H1 (cell line): ENCODE measurements around the gene MT1B. TPM values are rescaled to one million over a fixed set of nuclear protein-coding genes. Genes with fewer than 3 reads are reported as not detected.

Experiments
- CTCF ChIA-PET: fragments of 300-600 bp; sonication (Branson Sonifier 250); formaldehyde crosslinking; loops from one replicate; lab custom pipeline; 2021; ENCODE audit not compliant: partially characterized antibody; lab: Charles Lee
- POLR2A ChIA-PET: fragments of 300-600 bp; sonication (Branson Sonifier 250); formaldehyde crosslinking; loops from one replicate; lab custom pipeline; 2021; ENCODE audit warnings: inconsistent platforms; ENCODE audit not compliant: partially characterized antibody; lab: Charles Lee
- DNase-seq, 2 experiments: peaks; one replicate each; pipeline versions ENCODE4 v3.0.0 to v3.0.0-alpha.2; 2010 to 2022; ENCODE audit warnings: low spot score in 2 of 2, low read depth in 1 of 2, mixed read lengths in 1 of 2
- FAIRE-seq: peaks from 2 replicates; lab custom pipeline; 2011; peaks lifted over from hg19 to GRCh38; lab: Jason Lieb, UNC
- H2AFZ ChIP-seq: 2 replicates; pipeline ENCODE4 v1.8.1; 2012; ENCODE audit warnings: low read length, inconsistent platforms
- H2AK5ac ChIP-seq: 2 replicates; pipeline ENCODE4 v1.6.1; 2013; ENCODE audit warnings: low read depth, low read length
- H2BK120ac ChIP-seq: replicated peaks from 2 replicates; pipeline ENCODE3; 2013; ENCODE audit warnings: low read depth, low read length, inconsistent platforms
- H2BK12ac ChIP-seq: 2 replicates; pipeline ENCODE4 v1.6.1; 2013; ENCODE audit warnings: low read depth, low read length
- H2BK15ac ChIP-seq: 2 replicates; pipeline ENCODE4 v1.6.1; 2013; ENCODE audit warnings: low read length
- H2BK20ac ChIP-seq: 2 replicates; pipeline ENCODE4 v1.6.1; 2013; ENCODE audit warnings: low read length
- H2BK5ac ChIP-seq: 2 replicates; pipeline ENCODE4 v1.6.1; 2013; ENCODE audit warnings: low read depth, low read length
- H3K14ac ChIP-seq: 2 replicates; pipeline ENCODE4 v1.6.1; 2013; ENCODE audit warnings: inconsistent platforms; ENCODE audit not compliant: insufficient read length
- H3K18ac ChIP-seq: 2 replicates; pipeline ENCODE4 v1.6.1; 2013; ENCODE audit warnings: low read length; ENCODE audit errors: extremely low read depth
- H3K23ac ChIP-seq: 2 replicates; pipeline ENCODE4 v1.6.1; 2013; ENCODE audit warnings: inconsistent platforms; ENCODE audit not compliant: insufficient read length
- H3K23me2 ChIP-seq: 2 replicates; pipeline ENCODE4 v1.6.1; 2013; ENCODE audit warnings: low read depth, low read length
- H3K27ac ChIP-seq: 2 replicates; pipeline ENCODE4 v1.6.1; 2011; ENCODE audit warnings: low read depth, low read length, inconsistent platforms
- H3K27me3 ChIP-seq, 4 experiments: replicated peaks in 1 of 4; 1 replicate in 1 of 4; 2 replicates in 3 of 4; pipeline versions ENCODE4 v1.6.1 to v1.8.1; 2011 to 2013; ENCODE audit warnings: low read length in 3 of 4, mild to moderate bottlenecking in 3 of 4, inconsistent platforms in 2 of 4, mixed read lengths in 2 of 4, moderate library complexity in 1 of 4; ENCODE audit not compliant: control insufficient read depth in 3 of 4, insufficient read depth in 3 of 4; ENCODE audit errors: extremely low read depth in 1 of 4
- H3K36me3 ChIP-seq, 4 experiments: 2 replicates each; pipeline versions ENCODE4 v1.6.1 to v1.8.1; 2011 to 2013; ENCODE audit warnings: mild to moderate bottlenecking in 4 of 4, low read length in 3 of 4, moderate library complexity in 2 of 4, control low read depth in 1 of 4, inconsistent platforms in 1 of 4; ENCODE audit not compliant: insufficient read depth in 4 of 4, control insufficient read depth in 2 of 4
- H3K4ac ChIP-seq: replicated peaks from 2 replicates; pipeline ENCODE3; 2013; ENCODE audit warnings: low read length, low read depth, mixed read lengths, inconsistent platforms; ENCODE audit not compliant: insufficient read length
- H3K4me1 ChIP-seq, 4 experiments: replicated peaks in 1 of 4; 1 replicate in 1 of 4; 2 replicates in 3 of 4; pipeline versions ENCODE4 v1.6.1 to v1.8.1; 2011 to 2013; ENCODE audit warnings: low read length in 3 of 4, inconsistent platforms in 2 of 4, mixed read lengths in 1 of 4; ENCODE audit not compliant: insufficient read depth in 4 of 4, control insufficient read depth in 3 of 4
- H3K4me2 ChIP-seq, 2 experiments: 2 replicates each; pipeline versions ENCODE4 v1.6.1 to v1.8.1; 2011 to 2013; ENCODE audit warnings: low read depth in 2 of 2, low read length in 2 of 2, control low read depth in 1 of 2, inconsistent platforms in 1 of 2, mild to moderate bottlenecking in 1 of 2; ENCODE audit not compliant: insufficient read depth in 1 of 2
- H3K4me3 ChIP-seq, 4 experiments: fragments of 200-600, 300-600 bp in 1 of 4; sonication (generic), shearing (Covaris generic), sonication (Bioruptor Twin) in 1 of 4; 2 replicates each; pipeline versions ENCODE4 v1.5.1 to v1.8.1; 2011 to 2016; ENCODE audit warnings: low read length in 4 of 4, low read depth in 3 of 4, control low read depth in 2 of 4, inconsistent platforms in 2 of 4, mild to moderate bottlenecking in 2 of 4, mixed read lengths in 1 of 4, moderate library complexity in 1 of 4; ENCODE audit not compliant: insufficient read depth in 2 of 4; ENCODE audit errors: extremely low read depth in 1 of 4
- H3K56ac ChIP-seq: replicated peaks from 2 replicates; pipeline ENCODE3; 2013; ENCODE audit warnings: low read depth, mild to moderate bottlenecking, mixed read lengths, low read length, inconsistent platforms; ENCODE audit not compliant: insufficient read length
- H3K79me1 ChIP-seq: 2 replicates; pipeline ENCODE4 v1.6.1; 2013; ENCODE audit warnings: low read depth, low read length, control low read depth
- H3K79me2 ChIP-seq, 2 experiments: 2 replicates each; pipeline versions ENCODE4 v1.6.1 to v1.8.1; 2012 to 2013; ENCODE audit warnings: low read length in 2 of 2, mild to moderate bottlenecking in 2 of 2, inconsistent platforms in 1 of 2; ENCODE audit not compliant: insufficient read depth in 2 of 2, control insufficient read depth in 1 of 2
- H3K9ac ChIP-seq, 4 experiments: replicated peaks in 1 of 4; 1 replicate in 1 of 4; 2 replicates in 3 of 4; pipeline versions ENCODE4 v1.6.1 to v1.8.1; 2011 to 2013; ENCODE audit warnings: low read depth in 3 of 4, low read length in 3 of 4, control low read depth in 2 of 4, mild to moderate bottlenecking in 2 of 4, moderate library complexity in 2 of 4, inconsistent platforms in 1 of 4; ENCODE audit errors: extremely low read depth in 1 of 4
- H3K9me3 ChIP-seq, 2 experiments: 2 replicates each; pipeline versions ENCODE4 v1.6.1 to v1.8.1; 2012 to 2013; ENCODE audit warnings: mild to moderate bottlenecking in 2 of 2, moderate library complexity in 2 of 2, control low read depth in 1 of 2, inconsistent platforms in 1 of 2, low read depth in 1 of 2, low read length in 1 of 2, mixed read lengths in 1 of 2; ENCODE audit not compliant: insufficient read depth in 2 of 2
- H4K20me1 ChIP-seq, 2 experiments: replicated peaks in 1 of 2; 2 replicates each; pipeline versions ENCODE3 to v1.8.1; 2011 to 2013; ENCODE audit warnings: inconsistent platforms in 2 of 2, low read length in 2 of 2, mild to moderate bottlenecking in 1 of 2; ENCODE audit not compliant: insufficient read depth in 2 of 2, control insufficient read depth in 1 of 2
- H4K5ac ChIP-seq: 2 replicates; pipeline ENCODE4 v1.6.1; 2013; ENCODE audit warnings: low read length, low read depth, mixed read lengths, inconsistent platforms; ENCODE audit not compliant: insufficient read length
- H4K8ac ChIP-seq: 2 replicates; pipeline ENCODE4 v1.8.0; 2013; ENCODE audit warnings: mild to moderate bottlenecking, moderate library complexity, low read length, inconsistent platforms; ENCODE audit not compliant: insufficient read depth; ENCODE audit errors: extremely low read depth
- H4K91ac ChIP-seq: replicated peaks from 2 replicates; pipeline ENCODE3; 2013; ENCODE audit warnings: low read length, mixed read lengths, inconsistent platforms; ENCODE audit not compliant: insufficient read length
- CBX5 ChIP-seq: fragments of 300-800, 300-1000 bp; sonication (generic); IDR thresholded peaks from 2 replicates; pipeline ENCODE4 v1.7.1; 2016; ENCODE audit warnings: antibody characterized with exemption, low read length, low read depth
- EZH2 ChIP-seq: fragments of 200-600 bp; sonication (generic); IDR thresholded peaks from 2 replicates; pipeline ENCODE4 v1.7.1; 2012; ENCODE audit warnings: low read depth, mild to moderate bottlenecking, moderate library complexity, low read length, inconsistent platforms; ENCODE audit not compliant: severe bottlenecking
- SUZ12 ChIP-seq: fragments of 200-600 bp; sonication (generic); IDR thresholded peaks from 2 replicates; pipeline ENCODE4 v1.6.1; 2012; ENCODE audit warnings: mild to moderate bottlenecking, inconsistent platforms, low read length, moderate library complexity, mixed read lengths
- WGBS, 2 experiments: shearing (Covaris generic) in 1 of 2; methylation state at CpG; one replicate each; pipeline versions ENCODE4 v1.1.6 to v1.1.7; 2013 to 2015; ENCODE audit warnings: low lambda C conversion rate in 2 of 2, mixed read lengths in 2 of 2, inconsistent platforms in 1 of 2, low coverage in 1 of 2, missing lambda C conversion rate in 1 of 2; ENCODE audit not compliant: insufficient replicate concordance in 2 of 2, insufficient coverage in 1 of 2, insufficient read length in 1 of 2; ENCODE audit errors: extremely low coverage in 1 of 2, missing lambda C conversion rate in 1 of 2; 5-methylcytosine and 5-hydroxymethylcytosine counted together
- polyA plus RNA-seq, 7 experiments: library from polyadenylated mRNA; depleted of rRNA in 3 of 7; stranded (reverse) in 5 of 7; unstranded in 2 of 7; fragments of >200 nt in 5 of 7; fragments of 200-250 nt in 2 of 7; gene quantifications; 1 replicate in 5 of 7; 2 replicates in 1 of 7; 4 replicates in 1 of 7; pipeline versions ENCODE4 v1.2.1 to v1.2.3, GENCODE V29; 2011 to 2013; ENCODE audit warnings: missing spikeins in 2 of 7, mixed read lengths in 2 of 7
- total RNA-seq: library from RNA; stranded (reverse); fragmentation: NEBNext Ultra II Directional; extraction: Animal tissue kit (Norgen Biotek cat#: 25700); gene quantifications from 2 replicates; pipeline ENCODE4 v1.2.1, GENCODE V29; 2021

MT1B gene
- total and polyA plus RNA-seq, 2 of the 8 experiments (the other 6 are each of a cell fraction or from before 2014, with no cell fraction given) = not detected

DNA sequence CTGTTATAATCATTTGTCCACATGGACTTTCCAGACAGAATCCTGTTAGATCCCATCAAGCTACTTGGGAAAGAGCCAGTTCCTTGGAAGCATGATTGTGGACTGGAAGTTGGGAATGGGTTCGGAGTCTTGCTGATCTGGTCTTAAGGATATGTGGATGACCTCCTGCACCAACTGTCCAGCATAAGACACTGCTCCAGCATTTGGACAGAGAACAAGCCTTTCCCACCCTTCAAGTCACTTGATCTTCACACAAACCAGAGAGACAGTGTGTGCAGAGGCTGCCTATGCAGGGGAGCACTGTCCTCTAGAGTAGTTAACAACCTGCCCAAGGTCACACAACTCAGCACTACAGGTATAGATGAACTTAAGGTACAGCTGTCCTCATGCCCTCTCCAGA lies 5.8 kb upstream of the MT1B start:
- peak; percentile 65; the same call in 1 of the 2 replicates for TF ChIP-seq SUZ12
- TF ChIP-seq EZH2 = peak; percentile 30
- no peak for TF ChIP-seq CBX5
- Histone ChIP-seq H3K79me1 (no peaks in the 10 kb centered on the region), H4K8ac (no peak overlapping the region), H3K4me3 (no peak overlapping the region), H3K9ac (no peak overlapping the region), H3K23me2 (peaks cover 4% of the 10 kb centered on the region; the same call in 1 of the 2 replicates), H4K5ac (no peak overlapping the region), H2BK120ac (no peak overlapping the region), H3K27ac (no peak overlapping the region), H3K4me2 (no peak overlapping the region), H3K9me3 (no peaks in the 10 kb centered on the region), H2BK15ac (no peak overlapping the region), H2AK5ac (no peak overlapping the region), H3K56ac (no peak overlapping the region), H3K18ac (no peak overlapping the region), H2BK20ac (no peak overlapping the region), H2BK12ac (no peak overlapping the region), H3K14ac (no peak overlapping the region), H4K91ac (no peak overlapping the region), H3K27me3 (peaks cover 71 to 92% (median 89%) of the 10 kb centered on the region in 4 experiments), H3K4me1 (peaks cover 0 to 18% (median 7%) of the 10 kb centered on the region in 4 experiments; a peak in 6 of 7 replicates), H2BK5ac (no peak overlapping the region), H3K79me2 (no peaks in the 10 kb centered on the region), H3K36me3 (no peaks in the 10 kb centered on the region), H4K20me1 (peaks cover 4 to 16% of the 10 kb centered on the region in 2 experiments), H3K23ac (no peak overlapping the region), H2AFZ (no peak overlapping the region), H3K4ac (no peak overlapping the region)
- ChIA-PET POLR2A (interaction anchor here (0.8 to 1.1 kb wide), 2 partner anchors 13 to 19 kb away, joined by 3 read pairs; no protein-coding TSS in a partner anchor), CTCF (interaction anchor here (0.6 to 3.3 kb wide), 4 partner anchors 10 to 52 kb away, joined by 3 to 13 read pairs (median 4); no protein-coding TSS in a partner anchor)
- no peak for FAIRE-seq
- 0% methylated on average over 1 of the region's 1 CpG; no CpG with 5 or more reads in 1 of the 2 experiments for WGBS, 2 experiments
- no peak for DNase-seq
